ENCODE data around the gene LNX1. TPM values are rescaled to one million over a fixed set of nuclear protein-coding genes. Genes with fewer than 3 reads are reported as not detected.

The LNX1 gene
- total RNA-seq, 1 experiment from 2014 or later: 1.7 TPM

GRCh38 chr4:53576676-53577372, 14.5 kb downstream of the LNX1 start:
- no peak overlapping the region for H4K91ac ChIP-seq (ENCODE audit: insufficient read length, low read depth, low read length)
- Mint-ChIP-seq H3K36me3 (ENCODE audit: insufficient read depth in 1 of 3, low read depth in 3 of 3) (no peaks in the 10 kb centered on the region; a peak in 1 of 7 replicates), H3K9me3 (no peaks in the 10 kb centered on the region; a peak in 1 of 5 replicates), H3K27me3 (ENCODE audit: low read depth) (no peaks in the 10 kb centered on the region), H3K4me1 (peaks cover 6% of the 10 kb centered on the region in 2 experiments), H3K4me3 (no peak overlapping the region), H3K27ac (no peak overlapping the region)
- no peak overlapping the region for H2BK5ac ChIP-seq (ENCODE audit: insufficient read length, low read length)
- no peak overlapping the region for H2BK20ac ChIP-seq (ENCODE audit: low read depth, low read length, poor library complexity, severe bottlenecking)
- H3K27me3 ChIP-seq (ENCODE audit: insufficient read depth, low read length): no peaks in the 10 kb centered on the region
- H3K9me3 ChIP-seq (ENCODE audit: control insufficient read depth, low read depth, low read length): no peaks in the 10 kb centered on the region
- H2BK120ac ChIP-seq (ENCODE audit: low read depth, low read length, poor library complexity, severe bottlenecking): no peak overlapping the region
- no peak overlapping the region for H2BK12ac ChIP-seq (ENCODE audit: insufficient read length, low read depth, low read length)
- H3K23ac ChIP-seq (ENCODE audit: insufficient read length, low read depth, low read length): no peak overlapping the region
- H3K18ac ChIP-seq (ENCODE audit: insufficient read length, low read depth, low read length): no peak overlapping the region
- TF ChIP-seq CTCF (conservative IDR thresholded peaks at IDR 0.05): no peak
- H2AK5ac ChIP-seq (ENCODE audit: insufficient read length, low read length): no peak overlapping the region
- no peak for DNase-seq
- H3T11ph ChIP-seq (ENCODE audit: low read length): no peak overlapping the region
- no peaks in the 10 kb centered on the region for H3K23me2 ChIP-seq (ENCODE audit: insufficient read length, low read depth, low read length, poor library complexity, severe bottlenecking)
- no peak overlapping the region for H2BK15ac ChIP-seq (ENCODE audit: low read depth, low read length)
- no peaks in the 10 kb centered on the region for H3K79me1 ChIP-seq (ENCODE audit: insufficient read depth, low read depth, low read length, poor library complexity, severe bottlenecking)
- H3K79me2 ChIP-seq (ENCODE audit: insufficient read depth, low read length): no peaks in the 10 kb centered on the region
- H3K4me2 ChIP-seq (ENCODE audit: insufficient read depth, insufficient read length, low read length): no peak overlapping the region
- H4K8ac ChIP-seq (replicated peaks; ENCODE audit: insufficient read length, low read depth, low read length): no peak overlapping the region
- H4K20me1 ChIP-seq (ENCODE audit: control insufficient read depth, insufficient read depth, insufficient read length): no peaks in the 10 kb centered on the region
- no peaks in the 10 kb centered on the region for H3K4me1 ChIP-seq (ENCODE audit: insufficient read depth, low read length)
- no peak overlapping the region for H2AFZ ChIP-seq (ENCODE audit: low read length)
- H3K56ac ChIP-seq (ENCODE audit: insufficient read length, low read depth, low read length): no peak overlapping the region
- no peak overlapping the region for H4K5ac ChIP-seq (ENCODE audit: insufficient read length, low read depth, low read length)
- H3K9ac ChIP-seq (ENCODE audit: extremely low read depth, insufficient read length, low read length): no peak overlapping the region
- H3K27ac ChIP-seq (ENCODE audit: insufficient read length, low read depth, low read length): no peak overlapping the region
- no peak overlapping the region for H3K4ac ChIP-seq (ENCODE audit: low read depth, low read length)
- no CpG with 5 or more reads among the region's 2 CpGs for WGBS (ENCODE audit: extremely low coverage, insufficient read length, low lambda C conversion rate)
- no peak overlapping the region for H3K14ac ChIP-seq (ENCODE audit: insufficient read depth, low read length)
